Kidney (tissue), 14 donors: ENCODE measurements around the gene KIF26B. TPM values are rescaled to one million over a fixed set of nuclear protein-coding genes. Genes with fewer than 3 reads are reported as not detected.

Experiments
- DNase-seq, 5 donors: peaks; one replicate each; pipeline ENCODE4 v3.0.0-alpha.2; 2013 to 2020
- FAIRE-seq: peaks from 2 replicates; lab custom pipeline; 2012; peaks lifted over from hg19 to GRCh38; lab: Jason Lieb, UNC
- H3K27ac ChIP-seq, 2 donors: one replicate each; pipeline ENCODE4 v1.7.0; 2013; ENCODE audit warnings: low read depth in 2 of 2, low read length in 2 of 2, inconsistent platforms in 1 of 2
- H3K27me3 ChIP-seq: one replicate; pipeline ENCODE4 v1.7.1; 2013; ENCODE audit warnings: low read length, inconsistent platforms; ENCODE audit not compliant: control insufficient read depth, insufficient read depth
- H3K36me3 ChIP-seq, 3 donors: one replicate each; pipeline versions ENCODE4 v1.7.0 to v1.7.1; 2013; ENCODE audit warnings: low read length in 3 of 3, control low read depth in 1 of 3, inconsistent platforms in 1 of 3; ENCODE audit not compliant: insufficient read depth in 3 of 3, control insufficient read depth in 2 of 3
- H3K4me1 ChIP-seq, 3 donors: one replicate each; pipeline versions ENCODE4 v1.7.0 to v1.7.1; 2013; ENCODE audit warnings: low read length in 3 of 3, inconsistent platforms in 1 of 3, low read depth in 1 of 3; ENCODE audit not compliant: control insufficient read depth in 2 of 3, insufficient read depth in 2 of 3
- H3K4me3 ChIP-seq, 3 donors: one replicate each; pipeline versions ENCODE4 v1.7.0 to v1.8.1; 2013; ENCODE audit warnings: low read length in 3 of 3, control low read depth in 1 of 3, inconsistent platforms in 1 of 3
- H3K9ac ChIP-seq, 3 donors: one replicate each; pipeline versions ENCODE4 v1.7.0 to v1.7.1; 2013; ENCODE audit warnings: low read length in 3 of 3, control low read depth in 1 of 3, inconsistent platforms in 1 of 3
- H3K9me3 ChIP-seq, 3 donors: one replicate each; pipeline versions ENCODE4 v1.7.0 to v1.7.1; 2013; ENCODE audit warnings: low read length in 3 of 3, control low read depth in 1 of 3, inconsistent platforms in 1 of 3; ENCODE audit not compliant: control insufficient read depth in 2 of 3, insufficient read depth in 1 of 3
- CTCF ChIP-seq: IDR thresholded peaks from 3 replicates; pipeline ENCODE4 v1.5.1; 2012; ENCODE audit warnings: mild to moderate bottlenecking, moderate library complexity, borderline replicate concordance; ENCODE audit not compliant: insufficient read depth; ENCODE audit errors: extremely low read depth
- intact Hi-C: fragments of 100-400 bp; cut with DNase I; formaldehyde crosslinking; loops from one replicate; pipeline ENCODE4 v1.11.1; 2022
- polyA plus RNA-seq: library from polyadenylated mRNA; stranded (reverse); fragments of 350-450 nt; fragmentation: Illumina TruSeq; extraction: RNeasy Lipid Tissue Mini Kit (QIAGEN cat#74804); gene quantifications from one replicate; pipeline ENCODE4 v1.2.3, GENCODE V29; 2014; ENCODE audit warnings: low read depth, low replicate concordance; ENCODE audit not compliant: insufficient read depth
- total RNA-seq: library from RNA; stranded (reverse); fragmentation: NEBNext Ultra II Directional; extraction: Animal tissue kit (Norgen Biotek cat#: 25700); gene quantifications from one replicate; pipeline ENCODE4 v1.2.1, GENCODE V29; 2021
- donor health status: control.
- donor health status: control.
- donor health status: control.
- donor health status: control.
- donor health status: control.
- donor health status: DM: yes; HTN: yes; CAD: no.
- donor health status: Normal renal cell carcinoma (clear cell type).

Gene KIF26B
- total and polyA plus RNA-seq, 2 donors from 2014 or later: 0.52 to 10.7 TPM

GRCh38 chr1:245575710-245576109, 420.9 kb downstream of the KIF26B start:
- no peaks in the 10 kb centered on the region for H3K9me3 ChIP-seq
- H3K4me3 ChIP-seq: no peak overlapping the region
- no peaks in the 10 kb centered on the region for H3K36me3 ChIP-seq
- no peak for TF ChIP-seq CTCF
- no peaks in the 10 kb centered on the region for H3K4me1 ChIP-seq
- H3K27ac ChIP-seq: no peak overlapping the region
- no peak overlapping the region for H3K9ac ChIP-seq
- no peaks in the 10 kb centered on the region for H3K27me3 ChIP-seq
- intact Hi-C loops: no loop called here
- peak in 1 of 5 donors; percentile 15 for DNase-seq
- FAIRE-seq: no peak

GRCh38 chr1:245576323-245576722, 421.5 kb downstream of the KIF26B start:
- intact Hi-C loops: no loop called here
- no peak overlapping the region for H3K27ac ChIP-seq
- no peak overlapping the region for H3K9ac ChIP-seq
- no peak for TF ChIP-seq CTCF
- no peaks in the 10 kb centered on the region for H3K9me3 ChIP-seq
- FAIRE-seq (no peak), DNase-seq (peak in 1 of 5 donors; percentile 15)
- no peaks in the 10 kb centered on the region for H3K4me1 ChIP-seq
- H3K36me3 ChIP-seq: no peaks in the 10 kb centered on the region
- no peak overlapping the region for H3K4me3 ChIP-seq
- no peaks in the 10 kb centered on the region for H3K27me3 ChIP-seq

GRCh38 chr1:245577191-245578157, 422.7 kb downstream of the KIF26B start:
- Histone ChIP-seq H3K36me3 (no peaks in the 10 kb centered on the region), H3K4me3 (no peak overlapping the region), H3K9me3 (no peaks in the 10 kb centered on the region), H3K9ac (no peak overlapping the region), H3K27ac (no peak overlapping the region), H3K27me3 (no peaks in the 10 kb centered on the region), H3K4me1 (no peaks in the 10 kb centered on the region)
- TF ChIP-seq CTCF: no peak
- FAIRE-seq (no peak), DNase-seq (peak in 1 of 5 donors; percentile 10)
- intact Hi-C loops: no loop called here
